NCI-H2107 (cell line): ENCODE results near the gene ZNF385D.

ENCODE experiments used
- DNase-seq: peaks from one replicate; lab custom pipeline; 2025; lab: John Stamatoyannopoulos, UW

The ZNF385D gene, protein sequence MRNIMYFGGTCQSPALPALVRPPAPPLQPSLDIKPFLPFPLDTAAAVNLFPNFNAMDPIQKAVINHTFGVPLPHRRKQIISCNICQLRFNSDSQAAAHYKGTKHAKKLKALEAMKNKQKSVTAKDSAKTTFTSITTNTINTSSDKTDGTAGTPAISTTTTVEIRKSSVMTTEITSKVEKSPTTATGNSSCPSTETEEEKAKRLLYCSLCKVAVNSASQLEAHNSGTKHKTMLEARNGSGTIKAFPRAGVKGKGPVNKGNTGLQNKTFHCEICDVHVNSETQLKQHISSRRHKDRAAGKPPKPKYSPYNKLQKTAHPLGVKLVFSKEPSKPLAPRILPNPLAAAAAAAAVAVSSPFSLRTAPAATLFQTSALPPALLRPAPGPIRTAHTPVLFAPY

DNA sequence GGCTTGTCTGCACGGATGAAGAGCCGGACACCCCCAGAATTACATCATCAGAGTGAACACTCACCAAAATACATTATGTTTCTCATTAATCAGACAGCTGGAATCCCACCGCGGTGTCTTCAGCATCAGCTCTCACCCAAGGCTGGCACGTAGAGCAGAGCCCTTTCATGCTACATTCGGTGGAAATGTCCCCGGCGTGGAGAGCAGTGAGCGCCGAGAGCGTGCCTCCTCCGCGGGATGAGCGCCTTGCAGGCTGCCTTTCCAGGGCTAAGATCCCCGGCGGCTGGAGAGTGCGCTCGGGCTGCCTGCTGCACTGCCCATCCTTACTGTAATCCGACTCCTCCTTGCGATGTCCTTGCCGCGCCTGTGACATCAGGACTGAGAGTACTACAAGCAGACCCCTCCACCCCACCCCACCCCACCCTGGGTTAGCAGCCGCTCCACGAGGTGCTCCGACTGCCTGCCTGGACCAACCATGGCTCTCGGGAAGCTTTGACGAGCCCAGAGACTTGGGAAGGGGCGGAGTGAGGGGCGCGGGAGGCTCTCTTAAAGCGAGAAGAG is at the start of gene ZNF385D:
TSS of gene ZNF385D (minus strand) at position 380 of the 561 bp plus-strand sequence. CDS start at position 86, 294 bp downstream.
- DNase-seq = no peak

DNA sequence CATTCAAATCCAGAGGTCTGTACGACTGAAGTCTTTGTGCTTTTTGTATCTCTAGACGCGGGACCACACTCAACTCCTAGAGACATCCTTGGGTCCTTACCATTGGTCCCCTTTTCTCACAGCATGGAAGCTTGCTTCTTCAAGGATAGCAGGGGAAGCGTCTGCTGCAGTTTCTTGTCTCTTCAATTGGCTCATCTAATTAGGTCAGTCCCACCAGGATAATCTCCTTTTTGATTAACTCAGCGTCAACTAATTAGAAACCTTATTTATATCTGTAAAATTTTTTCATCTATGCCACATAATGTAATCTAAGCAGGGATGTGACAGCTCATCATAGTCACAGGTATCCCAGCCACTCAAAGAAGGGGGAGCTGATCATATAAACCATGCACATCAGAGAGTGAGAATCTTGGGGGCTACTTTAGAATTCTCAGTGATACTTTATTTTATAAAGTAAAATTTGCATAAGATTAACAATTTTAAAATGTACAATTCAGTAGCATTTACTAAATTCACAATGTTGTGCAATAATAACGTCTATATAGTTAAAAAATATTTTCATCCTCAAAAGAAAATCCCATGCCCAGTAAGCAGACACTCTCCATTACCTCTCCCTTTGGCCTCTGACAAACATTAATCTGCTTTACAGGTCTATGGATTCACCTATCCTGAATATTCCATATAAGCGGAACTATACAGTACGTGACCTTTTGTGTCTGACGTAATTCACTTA is 47.5 kb upstream of the ZNF385D start:
- no peak for DNase-seq

DNA sequence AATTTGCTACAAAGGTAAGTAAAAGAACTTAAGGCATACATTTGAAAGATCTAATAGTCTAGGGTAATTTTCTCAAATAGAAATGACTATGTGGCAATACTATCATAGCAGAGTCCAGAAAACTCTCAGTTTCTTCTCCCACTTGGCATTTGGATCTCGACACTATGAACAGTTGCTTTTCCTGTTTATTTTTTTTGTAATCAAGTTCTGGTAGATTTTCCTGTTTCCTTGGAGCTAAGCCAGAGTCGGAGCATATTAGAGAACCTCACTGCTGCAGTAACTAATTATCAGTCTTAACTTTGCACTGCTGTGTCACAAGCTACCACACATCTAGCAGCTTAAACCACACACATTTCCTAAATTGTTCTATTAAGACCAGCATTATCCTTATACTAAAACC is 44.9 kb upstream of the ZNF385D start:
- no peak for DNase-seq

DNA sequence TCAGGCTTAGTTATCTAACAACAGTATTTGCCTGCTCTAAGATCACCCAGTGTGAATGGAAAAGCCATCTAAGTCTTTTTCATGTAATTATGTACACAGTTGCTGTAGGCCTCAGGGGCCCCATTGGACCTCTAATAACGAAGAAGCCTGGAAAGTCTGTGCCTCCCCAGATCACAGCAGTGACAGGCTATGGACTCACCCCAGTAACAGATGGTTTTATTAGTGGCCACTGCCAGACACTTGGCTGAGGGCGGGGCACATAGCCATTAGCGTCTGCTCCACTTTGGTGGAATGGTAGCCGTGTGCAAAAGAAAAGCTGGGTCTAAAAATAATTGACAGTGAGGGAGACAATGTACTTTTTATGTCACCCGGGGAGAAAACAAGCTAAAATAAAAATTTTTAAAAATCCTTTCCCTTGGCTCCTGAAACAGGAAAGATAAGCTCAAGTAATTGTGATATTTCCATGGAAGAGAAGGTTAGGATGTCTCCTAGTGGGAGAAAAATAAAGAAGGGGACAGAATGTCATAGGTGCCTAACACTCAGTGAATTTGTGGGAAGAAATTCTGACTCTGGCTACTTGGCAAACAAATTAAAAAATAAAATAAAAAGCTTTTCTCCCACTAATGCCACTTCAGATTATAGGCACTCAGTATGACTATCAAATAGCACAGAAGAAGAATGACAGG is 44.3 kb upstream of the ZNF385D start:
- DNase-seq = no peak

DNA sequence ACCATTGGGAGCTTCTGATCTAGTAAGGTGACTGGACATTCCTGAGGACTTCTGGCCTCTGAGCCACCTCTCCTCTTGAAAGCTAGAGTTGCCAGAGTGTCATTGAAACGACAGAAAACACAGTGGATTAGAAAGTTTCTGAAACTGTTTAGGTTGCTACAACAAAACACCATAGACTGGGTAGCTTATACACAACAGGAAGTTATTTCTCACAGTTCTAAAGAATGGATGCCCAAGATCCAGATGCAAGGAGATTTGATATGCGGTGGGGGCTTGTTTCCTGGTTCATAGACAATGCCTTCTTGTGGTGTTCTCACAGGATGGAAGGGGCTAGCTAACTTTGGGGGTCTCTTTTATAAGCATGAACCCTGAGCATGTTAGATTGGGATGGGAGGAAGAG is 43.3 kb upstream of the ZNF385D start:
- no peak for DNase-seq

DNA sequence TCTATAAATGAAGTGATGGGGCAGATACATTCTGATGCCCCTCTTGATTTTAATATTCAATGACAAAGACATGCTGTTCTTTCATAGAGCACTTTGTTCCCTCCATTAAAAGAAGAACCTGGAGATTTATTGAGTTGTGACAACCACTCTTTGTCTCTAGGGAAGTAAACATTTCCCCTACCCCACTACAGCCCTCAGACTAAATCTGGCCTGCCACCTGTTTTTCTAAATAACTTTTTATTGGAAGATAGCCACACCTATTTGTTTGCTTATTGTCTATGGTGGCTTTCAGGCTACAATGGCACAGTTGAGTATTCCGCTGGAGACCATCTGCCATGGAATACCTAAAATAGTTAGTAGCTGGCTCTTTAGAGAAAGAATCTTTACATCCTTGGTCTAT is 41.2 kb upstream of the ZNF385D start:
- no peak for DNase-seq

DNA sequence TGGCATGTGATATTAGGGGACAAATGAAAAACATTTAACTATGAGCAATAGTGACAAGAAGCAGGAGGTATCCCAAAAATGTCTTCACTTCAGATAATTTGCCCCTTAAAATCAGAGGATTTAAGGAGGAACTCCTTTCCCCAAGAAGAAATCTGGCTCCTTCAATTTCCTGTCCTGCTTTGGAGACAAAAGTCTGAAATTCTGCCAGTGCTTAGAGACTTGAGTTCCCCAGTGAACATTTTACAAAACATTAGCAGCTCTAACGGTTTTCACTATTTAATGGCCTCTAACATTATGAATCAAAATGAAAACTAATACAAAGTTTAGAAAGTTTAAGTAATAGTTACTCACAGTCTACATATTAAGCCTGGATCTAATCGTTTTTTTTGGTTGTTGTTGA is 40.3 kb upstream of the ZNF385D start:
- no peak for DNase-seq

DNA sequence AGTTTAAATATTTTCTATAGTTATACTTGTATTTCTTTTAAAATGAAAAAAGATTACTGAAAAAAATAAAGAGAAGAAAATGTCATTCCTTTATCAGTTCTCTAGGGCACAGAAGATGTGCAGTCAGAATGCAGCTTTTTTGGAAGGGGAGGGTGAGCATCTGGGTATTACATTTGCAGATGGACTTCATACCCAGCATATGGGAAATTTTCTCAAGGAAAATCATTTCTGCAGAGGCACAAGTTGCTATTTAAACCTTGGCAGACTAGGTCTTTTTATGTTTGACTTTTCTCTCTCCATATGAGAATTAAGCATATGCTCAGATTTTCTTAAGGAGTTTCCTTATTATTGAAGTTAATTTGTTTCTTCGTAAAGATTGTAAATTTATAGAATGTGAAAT is 39.5 kb upstream of the ZNF385D start:
- DNase-seq = no peak

DNA sequence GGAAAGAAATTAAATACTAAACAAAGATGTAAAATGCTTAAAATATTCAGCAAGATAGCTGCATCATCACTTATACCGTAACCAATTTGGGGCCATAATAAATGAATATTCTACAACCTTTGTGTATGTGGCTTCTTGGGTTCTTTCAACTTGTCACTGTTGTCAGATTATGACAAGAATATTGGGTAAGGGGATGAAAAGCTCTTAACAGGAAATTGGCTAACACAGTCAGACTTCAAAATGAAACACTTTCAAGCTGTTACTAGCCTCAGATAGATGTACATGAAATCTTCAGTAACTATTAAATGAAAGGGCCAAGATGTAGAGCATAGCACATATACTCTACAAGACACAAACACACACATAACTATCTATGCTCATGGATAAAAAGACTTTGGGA is 38.7 kb upstream of the ZNF385D start:
- DNase-seq = no peak

DNA sequence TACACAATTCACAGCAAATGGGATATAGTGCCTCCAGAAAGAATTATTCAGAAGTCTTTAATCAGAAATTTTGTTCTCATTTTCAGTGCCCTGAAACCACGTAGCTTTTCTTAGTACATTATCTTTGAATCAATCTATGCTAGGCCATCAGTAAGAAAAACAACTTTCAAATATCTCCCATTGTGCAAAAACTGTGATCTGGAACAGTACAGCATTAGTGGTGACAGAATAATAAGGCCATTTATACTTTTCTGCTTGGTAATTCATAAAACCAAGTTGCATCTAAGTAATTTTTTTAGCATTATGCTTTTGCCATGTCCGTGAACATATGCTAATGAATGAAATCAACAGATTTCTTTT is 35.4 kb upstream of the ZNF385D start:
- no peak for DNase-seq

DNA sequence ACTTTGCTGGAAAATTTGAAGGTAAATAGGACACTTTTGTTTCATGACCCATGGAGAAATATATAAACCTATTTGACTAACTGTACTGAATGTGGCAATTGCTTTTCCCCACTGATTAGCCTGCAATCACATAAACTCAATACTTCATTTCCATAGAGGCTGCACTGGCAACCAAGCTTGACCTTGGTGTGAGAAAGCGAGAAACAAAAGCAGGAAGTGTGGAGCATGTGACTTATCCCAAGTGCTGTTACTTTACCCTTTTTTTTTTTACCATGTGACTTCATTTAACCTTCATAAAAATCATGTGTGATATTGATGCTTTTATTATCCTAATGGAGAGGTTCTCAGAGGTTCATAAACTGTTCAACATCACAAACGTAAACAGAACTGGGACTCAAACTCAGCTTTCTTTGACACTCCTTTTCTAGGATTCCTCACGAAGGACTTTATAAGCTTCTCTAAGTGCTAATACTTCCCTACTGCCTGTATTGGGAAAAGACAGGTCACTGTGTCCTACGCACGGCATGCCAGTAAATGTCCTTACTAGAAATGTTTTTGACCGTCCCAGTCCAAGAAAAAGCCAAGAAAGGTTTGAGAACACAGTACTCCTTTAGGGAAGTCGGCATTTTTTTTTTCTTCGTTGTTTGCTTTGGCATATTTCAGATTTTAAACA is 34.9 kb upstream of the ZNF385D start:
- DNase-seq = no peak

DNA sequence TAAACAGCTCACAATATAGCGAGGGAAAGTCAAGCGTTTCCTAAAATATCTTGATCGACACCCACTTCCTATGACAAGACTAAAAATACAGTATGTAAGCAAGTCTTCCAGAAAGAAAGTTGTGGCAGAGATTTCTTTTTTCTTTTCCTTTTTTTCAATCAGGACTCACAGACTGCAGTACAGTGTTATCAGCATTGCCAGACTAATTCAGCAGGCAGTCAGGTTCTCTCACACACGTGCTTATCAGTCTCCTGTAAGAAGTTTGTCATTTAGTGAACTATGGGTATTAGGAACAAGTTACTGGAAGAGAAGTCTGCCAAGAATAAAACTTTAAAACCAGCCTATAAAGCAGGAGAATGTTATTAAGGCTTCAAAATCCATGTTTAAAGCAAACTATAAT is 32.8 kb upstream of the ZNF385D start:
- DNase-seq = no peak

DNA sequence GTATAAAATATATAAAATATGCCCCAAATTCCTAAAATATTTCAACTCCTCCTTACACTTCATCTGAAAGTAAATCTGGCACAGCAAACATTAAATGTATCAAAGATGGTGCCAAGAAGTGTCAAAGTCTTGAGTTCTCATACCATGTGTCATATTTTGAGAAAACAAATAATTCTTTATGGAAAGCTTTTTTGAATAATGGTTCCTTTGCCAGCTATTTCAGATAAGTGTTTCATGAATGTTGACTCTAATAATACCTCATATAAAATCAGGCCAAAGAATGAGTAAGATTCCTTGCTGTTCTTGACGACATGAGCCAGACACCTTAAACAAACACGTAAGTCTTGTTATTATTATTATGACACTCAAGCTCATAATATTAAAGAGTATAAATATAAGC is 30.3 kb upstream of the ZNF385D start:
- DNase-seq = no peak

DNA sequence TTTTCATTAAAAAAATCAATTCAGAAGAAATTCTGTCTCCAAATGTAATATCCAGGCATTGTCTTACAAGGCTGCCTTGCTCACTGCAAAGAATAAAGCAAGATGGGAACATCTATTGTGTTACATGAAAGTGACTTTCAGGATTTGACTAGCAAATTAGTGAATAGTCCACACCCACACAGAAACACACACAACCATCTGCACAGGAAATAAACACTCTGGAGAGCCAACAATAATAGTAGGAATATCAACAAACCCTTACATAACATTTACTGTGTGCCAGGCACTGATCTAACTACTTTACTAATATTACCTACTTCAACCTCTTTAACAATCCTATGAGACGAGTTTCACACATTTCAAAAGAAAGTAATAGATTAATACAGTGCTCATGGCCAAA is 28.9 kb upstream of the ZNF385D start:
- DNase-seq = no peak

DNA sequence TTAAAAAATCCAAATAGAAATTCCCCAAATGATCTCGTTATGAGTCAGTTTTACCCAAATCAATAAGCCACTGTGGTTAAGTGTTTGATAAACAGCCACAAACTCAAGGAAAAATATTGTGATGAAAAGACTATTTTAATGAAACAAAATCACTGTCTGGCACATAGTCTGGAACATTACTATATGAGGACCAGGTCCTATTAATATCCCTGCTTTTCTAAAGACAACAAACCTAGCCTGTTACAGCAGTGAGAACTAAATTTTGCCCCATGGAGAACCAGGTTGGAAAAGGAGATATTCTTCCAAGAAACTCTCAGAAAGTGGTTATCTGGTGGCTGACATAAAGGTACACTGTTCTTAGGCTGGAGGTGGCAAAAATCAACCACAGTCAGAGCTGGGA is 27.7 kb upstream of the ZNF385D start:
- no peak for DNase-seq

DNA sequence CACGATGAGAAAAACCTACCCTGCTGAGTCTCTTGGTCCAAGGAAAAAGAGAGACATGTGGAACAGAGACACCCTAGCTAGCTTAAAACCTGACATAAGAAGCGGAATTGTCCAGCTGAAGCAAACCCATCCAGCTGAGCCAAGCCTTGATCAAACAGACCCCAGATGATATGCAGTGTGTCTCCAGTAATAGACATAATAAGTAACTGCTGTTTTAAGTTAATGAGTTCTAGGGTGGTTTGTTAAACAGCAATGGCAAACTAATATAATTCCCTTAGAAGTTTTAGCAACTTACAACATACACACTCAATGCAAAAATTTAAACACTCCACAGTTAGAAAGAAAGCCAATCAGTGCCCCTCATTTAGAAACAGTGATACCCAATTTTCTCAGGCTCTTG is 26.8 kb upstream of the ZNF385D start:
- no peak for DNase-seq

DNA sequence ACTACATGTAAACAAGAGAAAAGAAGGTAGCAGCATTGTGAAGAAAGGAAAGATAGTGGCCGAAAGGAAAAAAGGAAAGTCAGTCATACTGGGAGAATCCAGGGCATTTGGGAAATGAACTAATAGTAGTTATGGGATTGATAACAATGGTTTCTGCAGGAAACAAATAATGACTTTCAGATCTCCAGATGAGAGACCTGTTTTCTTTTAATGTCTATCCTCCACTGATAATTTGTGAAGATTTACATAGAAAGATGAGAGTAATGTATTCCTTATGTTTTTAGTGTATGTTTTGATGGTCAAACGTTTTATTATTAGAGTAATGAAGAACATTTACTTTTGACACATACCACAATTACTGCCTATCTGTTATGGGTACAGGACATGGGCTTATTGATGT is 15.0 kb upstream of the ZNF385D start:
- DNase-seq = no peak

DNA sequence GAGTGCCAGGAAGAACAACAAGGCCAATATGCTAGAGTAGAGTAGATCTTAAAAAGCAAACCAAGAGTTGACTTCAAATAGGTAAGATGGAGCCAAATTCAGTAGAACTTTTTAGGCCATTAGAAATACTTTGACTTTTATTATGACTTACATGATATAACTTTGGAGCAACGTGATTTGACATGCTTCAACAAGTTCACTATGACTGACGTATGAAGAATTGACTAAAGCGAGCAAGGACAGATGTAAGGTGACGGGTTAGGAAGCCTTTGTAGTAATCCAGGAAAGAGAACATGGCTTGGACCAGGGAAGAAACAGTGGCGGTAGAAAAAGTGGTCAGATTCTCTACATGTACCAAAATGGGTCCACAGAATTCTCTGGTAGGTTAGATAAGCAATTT is 4.9 kb upstream of the ZNF385D start:
- no peak for DNase-seq

DNA sequence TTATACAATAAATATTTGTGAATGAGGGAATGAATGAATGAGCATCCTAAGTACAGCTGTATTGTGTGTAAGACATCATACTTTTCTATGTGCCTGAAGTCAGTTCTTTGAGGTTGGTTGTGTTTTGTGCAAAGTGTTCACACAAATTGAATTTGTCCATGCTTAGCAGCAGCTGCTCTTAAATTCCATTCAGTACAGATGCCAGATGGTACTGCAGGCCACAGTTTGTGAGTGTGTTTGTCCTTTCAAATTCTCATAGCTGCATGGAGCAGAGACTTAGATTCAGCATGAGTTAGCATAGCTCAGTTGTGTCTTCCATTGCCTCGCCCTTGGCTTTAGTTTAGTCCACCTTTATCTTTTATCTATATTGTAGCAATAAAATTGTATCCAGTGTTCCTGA is 3.8 kb upstream of the ZNF385D start:
- DNase-seq = no peak

DNA sequence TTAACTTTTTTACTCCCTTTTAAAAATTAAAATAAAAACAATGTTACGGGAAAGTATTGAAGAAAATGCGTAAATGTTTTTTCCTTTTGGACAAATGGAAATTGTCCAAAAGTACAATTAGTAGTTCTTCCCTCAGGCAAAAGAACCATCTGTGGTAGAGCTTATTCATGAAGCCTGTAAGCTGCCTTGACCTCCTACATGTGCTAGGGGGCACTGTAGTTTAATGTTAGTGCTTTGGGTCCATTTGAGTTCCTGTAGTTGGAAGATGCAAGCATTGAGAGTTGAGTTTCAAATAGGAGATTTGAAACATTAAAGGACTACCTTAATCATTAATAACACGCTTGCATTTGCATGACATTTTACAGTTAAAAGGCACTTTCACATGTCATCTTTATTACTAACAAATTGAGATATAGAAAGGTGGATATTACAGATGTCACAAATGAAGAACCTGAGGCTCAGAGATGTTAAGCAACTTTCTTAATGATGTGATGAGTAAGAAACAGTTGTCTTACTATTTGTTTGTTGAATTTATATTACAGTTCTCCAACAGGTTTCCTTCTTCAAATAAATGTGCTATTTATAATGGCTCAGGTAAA is 1.8 kb upstream of the ZNF385D start:
- no peak for DNase-seq

DNA sequence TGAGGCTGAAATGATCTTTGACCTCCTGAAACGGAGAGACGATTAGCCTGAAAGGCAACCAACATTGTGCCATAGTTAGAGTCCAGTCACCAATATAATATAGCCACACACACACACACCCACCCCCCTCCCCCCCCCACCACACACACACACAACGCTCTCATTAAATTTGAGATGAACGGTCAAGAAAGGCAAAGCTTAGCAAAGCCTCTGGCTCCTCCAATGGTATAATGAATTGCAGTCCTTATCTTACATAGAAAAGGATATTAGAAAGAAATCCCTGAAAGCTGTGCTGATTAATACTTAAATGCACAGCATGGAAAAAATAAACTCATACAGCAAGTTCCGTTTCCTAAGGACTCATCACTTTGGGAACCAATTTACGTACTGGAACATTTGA is 876 bp upstream of the ZNF385D start:
- DNase-seq = no peak
